Right lobe of liver (tissue), 4 donors: ENCODE results near the gene NR2F6.

Experiments used
- CTCF ChIP-seq, 4 donors: fragments of 200-600 bp in 3 of 4; fragments of 450-650 bp in 1 of 4; IDR thresholded peaks; one replicate each; pipeline versions ENCODE4 v1.5.1 to v1.8.0; 2016 to 2022; ENCODE audit warnings: antibody characterized with exemption in 4 of 4, mild to moderate bottlenecking in 2 of 4
- POLR2A ChIP-seq: fragments of 450-650 bp; IDR thresholded peaks from one replicate; pipeline ENCODE4 v1.6.1; 2017; ENCODE audit warnings: antibody characterized with exemption, mild to moderate bottlenecking
- donor health status: DM: no; HTN: no; CAD: no.
- donor health status: DM: no; HTN: no; CAD: no.
- donor health status: DM: no; HTN: yes; CAD: no.

DNA sequence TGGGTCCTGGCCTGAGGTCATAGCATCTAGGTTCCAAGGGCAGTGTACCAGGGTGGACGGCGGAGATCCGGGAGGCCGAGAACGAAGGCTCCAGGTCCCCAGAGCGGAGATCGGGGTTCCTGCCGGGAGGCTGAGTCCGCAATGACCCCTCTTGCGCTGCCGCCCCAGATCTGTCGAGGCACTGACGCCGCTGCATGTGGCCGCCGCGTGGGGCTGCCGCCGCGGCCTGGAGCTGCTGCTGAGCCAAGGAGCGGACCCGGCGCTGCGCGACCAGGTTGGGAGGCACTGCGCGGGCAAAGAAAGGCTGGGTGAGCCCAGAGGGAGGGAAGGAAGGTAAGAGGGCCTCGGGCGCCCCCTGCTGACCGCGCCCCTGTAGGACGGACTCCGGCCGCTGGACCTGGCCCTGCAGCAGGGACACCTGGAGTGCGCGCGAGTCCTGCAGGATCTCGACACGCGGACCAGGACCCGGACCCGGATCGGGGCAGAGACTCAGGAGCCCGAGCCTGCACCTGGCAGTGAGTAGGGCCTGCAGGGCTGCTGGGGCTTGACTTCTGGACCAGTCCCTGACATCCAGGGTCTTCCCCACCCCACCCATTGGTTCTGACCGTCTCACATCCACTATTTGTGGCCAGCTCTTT lies 36.9 kb upstream of the NR2F6 start:
- TF ChIP-seq CTCF (IDR thresholded peaks at IDR 0.05), result peak; percentile 93 to 99 (median 94)
- TF ChIP-seq POLR2A, result no peak
